CD4-positive, CD25-positive, alpha-beta regulatory T cell (primary cell): ENCODE results near the gene MYMX. TPM values are rescaled to one million over a fixed set of nuclear protein-coding genes. Genes with fewer than 3 reads are reported as not detected.

Experiments
- ATAC-seq, 2 donors: fragments of 150-1000 bp; cut with Tn5 transposase; one replicate each; pipeline ENCODE4 v1.10.0; 2021; ENCODE audit warnings: low read depth in 2 of 2, moderate number of reproducible peaks in 2 of 2, moderate library complexity in 1 of 2
- DNase-seq, 3 donors: peaks; one replicate each; pipeline versions ENCODE4 v3.0.0 to v3.0.0-alpha.2; 2012 to 2022; ENCODE audit warnings: mixed read lengths in 1 of 3
- H3K27ac ChIP-seq: one replicate; pipeline ENCODE4 v1.7.0; 2013; ENCODE audit warnings: mild to moderate bottlenecking, low read length; ENCODE audit not compliant: insufficient read depth, poor library complexity, severe bottlenecking
- H3K27me3 ChIP-seq: one replicate; pipeline ENCODE4 v1.7.0; 2013; ENCODE audit warnings: low read length; ENCODE audit not compliant: control insufficient read depth, insufficient read depth
- H3K36me3 ChIP-seq: one replicate; pipeline ENCODE4 v1.7.0; 2013; ENCODE audit warnings: mild to moderate bottlenecking, low read length, moderate library complexity; ENCODE audit not compliant: control insufficient read depth, insufficient read depth
- H3K4me1 ChIP-seq: 2 replicates; pipeline ENCODE4 v1.7.0; 2013; ENCODE audit warnings: mild to moderate bottlenecking, low read length; ENCODE audit not compliant: insufficient read depth, control insufficient read depth, poor library complexity, severe bottlenecking
- H3K4me3 ChIP-seq: one replicate; pipeline ENCODE4 v1.7.0; 2013; ENCODE audit warnings: low read depth, mild to moderate bottlenecking, low read length, moderate library complexity
- H3K9me3 ChIP-seq, 2 experiments: 1 replicate in 1 of 2; 2 replicates in 1 of 2; pipeline ENCODE4 v1.7.0; 2013; ENCODE audit warnings: low read length in 2 of 2, mild to moderate bottlenecking in 1 of 2, moderate library complexity in 1 of 2; ENCODE audit not compliant: control insufficient read depth in 2 of 2
- H3K27ac Mint-ChIP-seq, 3 donors: one replicate each; pipeline ENCODE4 v1.8.0; 2020 to 2022; ENCODE audit warnings: mild to moderate bottlenecking in 3 of 3, mixed read lengths in 3 of 3, moderate library complexity in 2 of 3
- H3K27me3 Mint-ChIP-seq: one replicate; pipeline ENCODE4 v1.8.0; 2022; ENCODE audit warnings: mild to moderate bottlenecking, mixed read lengths
- H3K36me3 Mint-ChIP-seq: one replicate; pipeline ENCODE4 v1.8.0; 2020; ENCODE audit warnings: mixed read lengths
- H3K4me1 Mint-ChIP-seq, 4 donors: one replicate each; pipeline ENCODE4 v1.8.0; 2020 to 2022; ENCODE audit warnings: mixed read lengths in 4 of 4, mild to moderate bottlenecking in 1 of 4
- H3K4me3 Mint-ChIP-seq, 4 donors: one replicate each; pipeline ENCODE4 v1.8.0; 2020 to 2022; ENCODE audit warnings: mild to moderate bottlenecking in 4 of 4, mixed read lengths in 4 of 4, moderate library complexity in 3 of 4
- H3K9me3 Mint-ChIP-seq, 7 donors: one replicate each; pipeline ENCODE4 v1.8.0; 2020 to 2022; ENCODE audit warnings: mixed read lengths in 7 of 7, mild to moderate bottlenecking in 3 of 7, moderate library complexity in 2 of 7
- polyA plus RNA-seq, 4 donors: library from polyadenylated mRNA; unstranded; fragments of 300-500 nt; fragmentation: Illumina TruSeq; gene quantifications; one replicate each; pipeline ENCODE4 v1.2.3, GENCODE V29; 2021
- total RNA-seq: library from RNA; stranded (reverse); gene quantifications from one replicate; pipeline ENCODE4 v1.2.3, GENCODE V29; 2022

MYMX gene
- total and polyA plus RNA-seq, 5 donors from 2014 or later, result not detected

GRCh38 chr6:44222486-44223318 lies 6.0 kb downstream of the MYMX start:
- H3K27me3 ChIP-seq, result no peaks in the 10 kb centered on the region
- H3K27me3 Mint-ChIP-seq, result peaks cover 7% of the 10 kb centered on the region
- H3K9me3 ChIP-seq, result no peaks in the 10 kb centered on the region
- ATAC-seq (no peak), DNase-seq (no peak)
- H3K36me3 ChIP-seq, result no peaks in the 10 kb centered on the region
- H3K27ac Mint-ChIP-seq, result peak overlapping the region in 1 of 3 donors; percentile 25
- peak overlapping the region; percentile 79 to 96 (median 85) for H3K4me3 Mint-ChIP-seq
- H3K4me1 Mint-ChIP-seq, result peaks cover 0 to 40% (median 12%) of the 10 kb centered on the region in 4 donors
- peaks cover 32% of the 10 kb centered on the region for H3K4me1 ChIP-seq
- H3K4me3 ChIP-seq, result no peak overlapping the region
- no peak overlapping the region for H3K27ac ChIP-seq
- H3K36me3 Mint-ChIP-seq, result no peaks in the 10 kb centered on the region
- peaks cover 0 to 1% (median 0%) of the 10 kb centered on the region in 7 donors for H3K9me3 Mint-ChIP-seq

GRCh38 chr6:44223319-44224028 lies 6.7 kb downstream of the MYMX start, which contains the start of gene SLC29A1:
Gene SLC29A1 (plus strand): TSS chr6:44223595. CDS start chr6:44227314, 3,719 bp downstream.
- Mint-ChIP-seq H3K36me3 (no peaks in the 10 kb centered on the region), H3K27ac (peak within 1 kb of the TSS in 2 of 3 donors; percentile 67 to 91)

GRCh38 chr6:44224029-44224964 lies 7.6 kb downstream of the MYMX start:
- no peaks in the 10 kb centered on the region for H3K9me3 ChIP-seq
- H3K4me1 ChIP-seq, result peaks cover 29% of the 10 kb centered on the region
- H3K27me3 ChIP-seq, result no peaks in the 10 kb centered on the region
- peaks cover 0 to 32% (median 12%) of the 10 kb centered on the region in 4 donors for H3K4me1 Mint-ChIP-seq
- ATAC-seq, result no peak
- DNase-seq, result peak in 1 of 3 donors; percentile 44
- peak overlapping the region; percentile 56 for H3K4me3 ChIP-seq
- H3K27me3 Mint-ChIP-seq, result peaks cover 7% of the 10 kb centered on the region
- H3K27ac Mint-ChIP-seq, result peak overlapping the region in 2 of 3 donors; percentile 67 to 91
- peaks cover 0 to 1% (median 0%) of the 10 kb centered on the region in 7 donors for H3K9me3 Mint-ChIP-seq
- H3K36me3 Mint-ChIP-seq, result no peaks in the 10 kb centered on the region
- no peaks in the 10 kb centered on the region for H3K36me3 ChIP-seq
- H3K4me3 Mint-ChIP-seq, result peak overlapping the region; percentile 82 to 91 (median 85)
- no peak overlapping the region for H3K27ac ChIP-seq

More at GRCh38 chr6:44223319-44224028, 6.7 kb downstream of the MYMX start, which contains the start of gene SLC29A1:
- DNase-seq (peak; percentile 79 to 85 (median 82)), ATAC-seq (peak; percentile 80 to 82)
- Histone ChIP-seq H3K4me1 (peaks cover 32% of the 10 kb centered on the region), H3K9me3 (no peaks in the 10 kb centered on the region), H3K27me3 (no peaks in the 10 kb centered on the region), H3K36me3 (no peaks in the 10 kb centered on the region), H3K4me3 (peak within 1 kb of the TSS; percentile 56), H3K27ac (peak within 1 kb of the TSS; percentile 47)
- Mint-ChIP-seq H3K4me3 (peak within 1 kb of the TSS; percentile 84 to 96 (median 86)), H3K9me3 (peaks cover 0 to 1% (median 0%) of the 10 kb centered on the region in 7 donors), H3K27me3 (peaks cover 7% of the 10 kb centered on the region), H3K4me1 (peaks cover 0 to 37% (median 12%) of the 10 kb centered on the region in 4 donors)

- no peak for DNase-seq
- Histone ChIP-seq H3K27ac (no peak overlapping the region), H3K4me1 (peaks cover 24% of the 10 kb centered on the region), H3K4me3 (no peak overlapping the region), H3K9me3 (no peaks in the 10 kb centered on the region), H3K36me3 (no peaks in the 10 kb centered on the region), H3K27me3 (no peaks in the 10 kb centered on the region)
- Mint-ChIP-seq H3K4me3 (peak overlapping the region; percentile 68 to 86 (median 83)), H3K36me3 (no peaks in the 10 kb centered on the region), H3K27ac (no peak overlapping the region), H3K4me1 (peaks cover 0 to 29% (median 12%) of the 10 kb centered on the region in 4 donors), H3K9me3 (peaks cover 0 to 1% (median 0%) of the 10 kb centered on the region in 7 donors), H3K27me3 (peaks cover 7% of the 10 kb centered on the region)
- no peak for ATAC-seq
These were observed 8.2 kb downstream of the MYMX start for GRCh38 chr6:44224965-44225305.

- peaks cover 0 to 26% (median 11%) of the 10 kb centered on the region in 4 donors for H3K4me1 Mint-ChIP-seq
- H3K27ac ChIP-seq, result no peak overlapping the region
- no peaks in the 10 kb centered on the region for H3K9me3 ChIP-seq
- no peak for ATAC-seq
- no peak overlapping the region for H3K27ac Mint-ChIP-seq
- H3K27me3 ChIP-seq, result no peaks in the 10 kb centered on the region
- H3K4me1 ChIP-seq, result peaks cover 23% of the 10 kb centered on the region
- H3K4me3 Mint-ChIP-seq, result peak overlapping the region in 2 of 4 donors; percentile 59 to 86
- H3K36me3 Mint-ChIP-seq, result no peaks in the 10 kb centered on the region
- no peaks in the 10 kb centered on the region for H3K36me3 ChIP-seq
- H3K9me3 Mint-ChIP-seq, result peaks cover 0 to 1% (median 0%) of the 10 kb centered on the region in 7 donors
- peaks cover 7% of the 10 kb centered on the region for H3K27me3 Mint-ChIP-seq
- DNase-seq, result no peak
- no peak overlapping the region for H3K4me3 ChIP-seq
These were observed 9.0 kb downstream of the MYMX start for GRCh38 chr6:44225579-44226325.

- ATAC-seq, result no peak
- H3K36me3 ChIP-seq, result no peaks in the 10 kb centered on the region
- H3K27me3 Mint-ChIP-seq, result peaks cover 7% of the 10 kb centered on the region
These were observed 9.8 kb downstream of the MYMX start for GRCh38 chr6:44226368-44227147.

More at GRCh38 chr6:44226368-44227147, 9.8 kb downstream of the MYMX start:
- peak overlapping the region in 2 of 4 donors; percentile 63 to 86 for H3K4me3 Mint-ChIP-seq
- no peak overlapping the region for H3K27ac Mint-ChIP-seq
- peaks cover 0 to 20% (median 7%) of the 10 kb centered on the region in 4 donors for H3K4me1 Mint-ChIP-seq
- H3K9me3 Mint-ChIP-seq, result peaks cover 0 to 1% (median 0%) of the 10 kb centered on the region in 7 donors
- no peak for DNase-seq
- H3K36me3 Mint-ChIP-seq, result no peaks in the 10 kb centered on the region
- Histone ChIP-seq H3K4me1 (peaks cover 23% of the 10 kb centered on the region), H3K27ac (no peak overlapping the region), H3K4me3 (no peak overlapping the region), H3K27me3 (no peaks in the 10 kb centered on the region), H3K9me3 (no peaks in the 10 kb centered on the region)
